ENCODE results near the gene LPCAT1. TPM values are rescaled to one million over a fixed set of nuclear protein-coding genes. Genes with fewer than 3 reads are reported as not detected.
"Not testable (repeated sequence)": the region's sequence is repeated elsewhere in the genome, so short reads cannot be mapped to it uniquely, and the experiment has no call there.

Gene LPCAT1
- total and polyA plus RNA-seq, 2 of the 13 experiments (the other 11 are each of a cell fraction or from before 2014, with no cell fraction given): 29.8 to 90.6 TPM

- no peak for TF ChIP-seq ZNF549 (CRISPR knock-in tag; IDR thresholded peaks at IDR 0.05)
- peak; percentile 48; the same call in 1 of the 2 replicates for TF ChIP-seq HNF1B (CRISPR knock-in tag; IDR thresholded peaks at IDR 0.05)
- TF ChIP-seq PCBP1 (IDR thresholded peaks at IDR 0.05; ENCODE audit: borderline replicate concordance, low read depth, low read length): no peak
- no peak for TF ChIP-seq CENPBD1 (CRISPR knock-in tag; IDR thresholded peaks at IDR 0.05; ENCODE audit: borderline replicate concordance, low read depth)
- no peak for TF ChIP-seq ZNF550 (CRISPR knock-in tag; IDR thresholded peaks at IDR 0.05; ENCODE audit: borderline replicate concordance)
These were observed 7.7 kb downstream of the LPCAT1 start (continued) for GRCh38 chr5:1515921-1516571.

GRCh38 chr5:1515311-1515920 is 8.3 kb downstream of the LPCAT1 start:
- TF ChIP-seq POLR2AphosphoS5 (IDR thresholded peaks at IDR 0.05; ENCODE audit: low read depth, low read length) (peak; percentile 13; the same call in 1 of the 2 replicates), AGO2 (optimal IDR thresholded peaks at IDR 0.05; ENCODE audit: low read depth, low read length) (peak; percentile 50), ZNF850 (CRISPR knock-in tag; conservative IDR thresholded peaks at IDR 0.05) (no peak)
- CTCF ChIA-PET (ENCODE audit: low intra/inter-chr PET ratio, low total read pairs): no interaction called here

GRCh38 chr5:1514819-1515310 is 8.9 kb downstream of the LPCAT1 start:
- H3K27me3 ChIP-seq (ENCODE audit: control insufficient read depth in 1 of 2, insufficient read depth in 2 of 2, low read length in 2 of 2); H3K9me3 ChIP-seq (ENCODE audit: low read length); ATAC-seq; CTCF ChIA-PET (ENCODE audit: low intra/inter-chr PET ratio, low total read pairs); H3K27ac ChIP-seq (ENCODE audit: extremely low read length, insufficient read depth, low read length); H2AFZ ChIP-seq (ENCODE audit: low read length); H3K4me2 ChIP-seq (ENCODE audit: low read depth, low read length); POLR2A ChIA-PET; H3K4me3 ChIP-seq (replicated peaks in 1 of 3; ENCODE audit: insufficient read depth in 1 of 3, low read depth in 2 of 3, low read length in 3 of 3); DNase-seq (ENCODE audit: low spot score); intact Hi-C loops (cut with micrococcal nuclease; ENCODE audit: unreplicated experiment); FAIRE-seq; BruUV-seq (replicated peaks); H3K9ac ChIP-seq (ENCODE audit: insufficient read depth, low read depth, low read length): not testable (repeated sequence)
- Histone ChIP-seq H3K36me3 (replicated peaks in 1 of 2; ENCODE audit: control insufficient read depth in 1 of 2, insufficient read depth in 2 of 2, low read length in 2 of 2) (peaks cover 34 to 74% of the 10 kb centered on the region in 2 experiments; a peak in 4 of 5 replicates), H3K4me1 (ENCODE audit: insufficient read depth, low read length) (peaks cover 64% of the 10 kb centered on the region), H4K20me1 (ENCODE audit: insufficient read depth, low read length) (peaks cover 73% of the 10 kb centered on the region), H3K79me2 (ENCODE audit: insufficient read depth, low read length) (peaks cover 89% of the 10 kb centered on the region)
- in situ Hi-C loops (cut with HindIII; ENCODE audit: extremely low pct_ligation_motif_present, low pct_unique_long_range_greater_than_20kb): loop anchor here (25.0 kb wide), 1 partner anchor 122 kb away; no protein-coding TSS in a partner anchor
- 86% methylated on average over 8 of the region's 11 CpGs for WGBS (ENCODE audit: low lambda C conversion rate)

More at GRCh38 chr5:1515311-1515920, 8.3 kb downstream of the LPCAT1 start:
- Histone ChIP-seq H3K4me3 (replicated peaks in 1 of 3; ENCODE audit: insufficient read depth in 1 of 3, low read depth in 2 of 3, low read length in 3 of 3) (no peak overlapping the region), H3K9me3 (ENCODE audit: low read length) (no peaks in the 10 kb centered on the region), H3K27me3 (ENCODE audit: control insufficient read depth in 1 of 2, insufficient read depth in 2 of 2, low read length in 2 of 2) (no peaks in the 10 kb centered on the region), H3K36me3 (replicated peaks in 1 of 2; ENCODE audit: control insufficient read depth in 1 of 2, insufficient read depth in 2 of 2, low read length in 2 of 2) (peaks cover 32 to 74% of the 10 kb centered on the region in 2 experiments; a peak in 4 of 5 replicates), H2AFZ (ENCODE audit: low read length) (no peak overlapping the region), H3K27ac (ENCODE audit: extremely low read length, insufficient read depth, low read length) (no peak overlapping the region), H4K20me1 (ENCODE audit: insufficient read depth, low read length) (peaks cover 68% of the 10 kb centered on the region), H3K4me1 (ENCODE audit: insufficient read depth, low read length) (peaks cover 70% of the 10 kb centered on the region), H3K4me2 (ENCODE audit: low read depth, low read length) (no peak overlapping the region), H3K9ac (ENCODE audit: insufficient read depth, low read depth, low read length) (no peak overlapping the region; the same call in 1 of the 2 replicates), H3K79me2 (ENCODE audit: insufficient read depth, low read length) (peaks cover 89% of the 10 kb centered on the region)
- FAIRE-seq (no peak), ATAC-seq (no peak), DNase-seq (ENCODE audit: low spot score) (no peak)
- intact Hi-C loops (cut with micrococcal nuclease; ENCODE audit: unreplicated experiment): no loop called here
- BruUV-seq (replicated peaks): no TSS peak
- WGBS (ENCODE audit: low lambda C conversion rate): 90% methylated on average over 6 of the region's 11 CpGs
- POLR2A ChIA-PET: no interaction called here
- in situ Hi-C loops (cut with HindIII; ENCODE audit: extremely low pct_ligation_motif_present, low pct_unique_long_range_greater_than_20kb): loop anchor here (25.0 kb wide), 1 partner anchor 122 kb away; no protein-coding TSS in a partner anchor

Measured in HepG2 (cell line).